Sciatic nerve (tissue), 2 donors: ENCODE measurements around the gene ARF1. TPM values are rescaled to one million over a fixed set of nuclear protein-coding genes. Genes with fewer than 3 reads are reported as not detected.

ENCODE experiments used
- ATAC-seq: fragments of 200-7000 bp; cut with Tn5 transposase; one replicate; pipeline ENCODE4 v1.9.1; 2020; ENCODE audit warnings: mild to moderate bottlenecking, moderate library complexity
- DNase-seq: peaks from one replicate; pipeline ENCODE4 v3.0.0-alpha.2; 2020; ENCODE audit warnings: low spot score
- intact Hi-C: fragments of 100-400 bp; cut with DNase I; formaldehyde crosslinking; loops from one replicate; pipeline ENCODE4 v1.14.2; 2022
- total RNA-seq: library from RNA; stranded (reverse); fragmentation: NEBNext Ultra II Directional; extraction: Animal tissue kit (Norgen Biotek cat#: 25700); gene quantifications from one replicate; pipeline ENCODE4 v1.2.1, GENCODE V29; 2021
- donor health status: DM: no; HTN: no; CAD: no.
- donor health status: DM: no; HTN: no; CAD: no.

The ARF1 gene
- total RNA-seq, 1 donor from 2014 or later = 251 TPM

DNA sequence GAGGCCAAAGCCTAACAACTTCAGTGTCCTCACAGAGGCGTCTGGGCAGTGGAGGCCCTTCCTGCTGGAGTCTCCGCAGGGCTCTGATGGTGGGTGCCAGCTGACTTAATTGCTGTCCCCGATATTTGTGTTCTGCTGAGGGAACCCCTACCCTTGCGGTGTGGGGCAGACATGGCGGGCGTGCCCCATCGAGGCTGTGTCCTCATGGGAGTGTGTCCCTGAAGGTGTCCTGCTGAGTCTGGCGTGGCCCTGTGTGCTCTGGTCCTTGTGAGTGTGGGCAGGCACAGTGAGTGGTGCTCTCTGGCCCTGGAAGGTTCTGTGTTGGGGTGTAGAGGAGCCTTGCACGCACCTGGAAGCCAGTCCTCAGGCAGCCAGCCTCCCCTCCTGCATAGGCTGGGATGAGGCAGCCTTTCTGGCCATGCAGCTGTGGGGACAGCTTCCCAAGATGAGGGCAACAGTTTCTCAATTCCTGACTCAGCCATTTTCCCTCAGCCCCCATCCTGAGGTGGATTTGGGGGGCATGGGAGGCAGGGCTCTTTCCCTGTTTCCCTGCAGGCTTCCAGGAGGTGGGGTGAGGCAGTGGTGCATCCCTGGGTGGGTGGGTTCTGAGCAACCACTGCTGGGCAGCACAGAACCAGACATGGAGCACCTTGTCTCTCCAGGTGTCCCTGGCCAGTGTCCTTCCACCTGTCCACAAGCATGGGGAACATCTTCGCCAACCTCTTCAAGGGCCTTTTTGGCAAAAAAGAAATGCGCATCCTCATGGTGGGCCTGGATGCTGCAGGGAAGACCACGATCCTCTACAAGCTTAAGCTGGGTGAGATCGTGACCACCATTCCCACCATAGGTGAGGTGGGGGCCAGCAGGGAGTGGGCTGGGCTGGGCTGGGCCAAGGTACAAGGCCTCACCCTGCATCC is 14.2 kb downstream of the ARF1 start:
- ATAC-seq (no peak), DNase-seq (peak; percentile 43)
- intact Hi-C loops = no loop called here

DNA sequence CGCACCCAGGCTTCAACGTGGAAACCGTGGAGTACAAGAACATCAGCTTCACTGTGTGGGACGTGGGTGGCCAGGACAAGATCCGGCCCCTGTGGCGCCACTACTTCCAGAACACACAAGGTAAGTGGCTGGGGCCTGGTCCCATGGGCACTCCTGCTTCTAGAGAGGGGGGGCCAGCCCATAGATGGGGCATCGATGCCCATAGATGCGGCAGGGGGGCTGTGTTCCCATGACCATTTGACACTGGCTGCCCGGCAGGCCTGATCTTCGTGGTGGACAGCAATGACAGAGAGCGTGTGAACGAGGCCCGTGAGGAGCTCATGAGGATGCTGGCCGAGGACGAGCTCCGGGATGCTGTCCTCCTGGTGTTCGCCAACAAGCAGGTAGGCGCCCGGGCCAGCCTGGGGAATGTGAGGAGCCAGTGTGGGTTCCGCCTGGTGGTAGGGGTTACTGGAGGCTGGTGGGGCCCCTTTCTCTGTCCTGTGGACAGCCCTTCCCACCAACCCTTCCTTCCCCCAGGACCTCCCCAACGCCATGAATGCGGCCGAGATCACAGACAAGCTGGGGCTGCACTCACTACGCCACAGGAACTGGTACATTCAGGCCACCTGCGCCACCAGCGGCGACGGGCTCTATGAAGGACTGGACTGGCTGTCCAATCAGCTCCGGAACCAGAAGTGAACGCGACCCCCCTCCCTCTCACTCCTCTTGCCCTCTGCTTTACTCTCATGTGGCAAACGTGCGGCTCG is 15.0 kb downstream of the ARF1 start:
- no peak for ATAC-seq
- intact Hi-C loops = no loop called here
- peak; percentile 50 for DNase-seq

DNA sequence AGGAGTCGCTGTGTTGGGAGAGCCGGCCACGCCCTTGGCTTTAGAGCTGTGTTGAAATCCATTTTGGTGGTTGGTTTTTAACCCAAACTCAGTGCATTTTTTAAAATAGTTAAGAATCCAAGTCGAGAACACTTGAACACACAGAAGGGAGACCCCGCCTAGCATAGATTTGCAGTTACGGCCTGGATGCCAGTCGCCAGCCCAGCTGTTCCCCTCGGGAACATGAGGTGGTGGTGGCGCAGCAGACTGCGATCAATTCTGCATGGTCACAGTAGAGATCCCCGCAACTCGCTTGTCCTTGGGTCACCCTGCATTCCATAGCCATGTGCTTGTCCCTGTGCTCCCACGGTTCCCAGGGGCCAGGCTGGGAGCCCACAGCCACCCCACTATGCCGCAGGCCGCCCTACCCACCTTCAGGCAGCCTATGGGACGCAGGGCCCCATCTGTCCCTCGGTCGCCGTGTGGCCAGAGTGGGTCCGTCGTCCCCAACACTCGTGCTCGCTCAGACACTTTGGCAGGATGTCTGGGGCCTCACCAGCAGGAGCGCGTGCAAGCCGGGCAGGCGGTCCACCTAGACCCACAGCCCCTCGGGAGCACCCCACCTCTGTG is 15.9 kb downstream of the ARF1 start:
- ATAC-seq (no peak), DNase-seq (no peak)
- intact Hi-C loops = no loop called here

DNA sequence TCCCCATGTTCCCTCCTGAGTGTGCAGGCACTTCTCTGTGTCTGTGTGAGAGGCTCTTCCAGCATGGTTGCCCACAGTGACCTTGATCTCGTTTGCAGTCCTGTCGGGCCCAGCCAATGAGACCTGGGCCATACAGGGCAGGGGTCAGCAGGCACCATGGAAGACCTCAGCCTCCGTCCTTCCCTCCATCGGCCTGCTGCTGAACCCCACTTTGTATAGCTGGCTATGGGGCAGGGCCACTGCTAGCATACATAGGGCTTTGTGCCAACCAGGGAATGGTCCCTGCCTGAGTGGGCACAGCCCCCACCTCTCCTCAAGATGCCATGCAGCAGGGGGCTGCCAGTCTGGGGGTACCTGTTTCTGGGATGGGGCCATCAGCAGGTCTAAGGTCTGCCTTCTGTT is 16.8 kb downstream of the ARF1 start:
- intact Hi-C loops = no loop called here
- ATAC-seq (no peak), DNase-seq (peak; percentile 38)

DNA sequence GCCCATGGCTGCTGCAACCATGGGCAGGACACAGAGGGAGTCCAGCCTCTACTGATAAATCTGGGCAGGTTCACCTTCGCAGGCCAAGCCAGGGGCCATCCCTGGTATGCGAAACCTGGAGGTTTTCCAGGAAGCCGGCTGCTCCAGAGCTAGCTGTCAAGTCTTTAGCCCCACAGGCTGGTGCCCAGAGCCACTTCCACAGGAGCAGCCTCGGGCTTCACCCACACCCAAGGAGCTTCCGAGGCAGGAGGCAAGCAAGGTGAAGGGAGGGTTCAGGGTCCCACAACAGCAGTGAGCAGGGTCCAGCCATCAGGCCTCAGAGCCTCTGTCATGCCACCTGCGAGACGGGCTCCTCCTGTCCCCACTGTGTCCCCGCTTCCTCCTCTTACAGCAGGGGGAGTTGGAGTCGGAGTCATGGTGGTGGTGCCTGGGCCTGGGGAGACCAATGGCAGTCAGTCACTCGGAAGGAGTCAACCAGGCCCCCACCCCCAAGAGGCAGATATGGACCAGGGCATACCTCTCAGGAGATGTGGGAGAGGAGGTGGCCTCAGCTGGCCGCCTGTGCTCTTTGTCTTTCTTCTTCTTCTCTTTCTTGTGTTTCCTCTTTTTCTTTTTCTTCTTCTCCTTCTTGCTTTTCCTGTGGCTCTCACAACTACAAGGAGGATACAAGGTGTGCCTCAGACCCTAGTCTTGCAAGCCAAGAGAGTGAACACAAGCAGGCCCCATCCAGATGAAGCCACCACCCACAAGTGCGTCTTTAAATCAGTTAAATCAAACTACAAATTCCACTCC is 18.5 kb downstream of the ARF1 start:
- intact Hi-C loops = no loop called here
- ATAC-seq (no peak), DNase-seq (peak; percentile 61)

DNA sequence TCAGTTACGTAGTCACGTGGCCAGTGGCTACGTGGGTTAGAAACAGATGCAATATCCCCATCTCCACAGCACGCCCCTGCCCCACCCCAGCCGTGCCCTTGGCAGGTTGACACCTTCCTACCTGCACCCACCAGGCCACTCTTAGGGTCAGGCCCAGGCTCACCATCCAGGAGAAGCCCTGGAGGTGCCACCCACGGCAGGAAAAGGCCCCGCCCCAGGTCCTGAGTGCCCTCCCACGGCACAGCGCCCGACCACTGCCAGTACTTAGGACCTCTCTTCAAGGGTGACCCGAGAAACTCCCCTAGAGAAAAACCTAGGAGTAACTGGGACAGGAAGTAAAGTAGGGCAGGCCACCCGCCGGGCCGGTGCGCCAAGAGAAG is 19.1 kb downstream of the ARF1 start:
- ATAC-seq (no peak), DNase-seq (peak; percentile 59)
- intact Hi-C loops = no loop called here

DNA sequence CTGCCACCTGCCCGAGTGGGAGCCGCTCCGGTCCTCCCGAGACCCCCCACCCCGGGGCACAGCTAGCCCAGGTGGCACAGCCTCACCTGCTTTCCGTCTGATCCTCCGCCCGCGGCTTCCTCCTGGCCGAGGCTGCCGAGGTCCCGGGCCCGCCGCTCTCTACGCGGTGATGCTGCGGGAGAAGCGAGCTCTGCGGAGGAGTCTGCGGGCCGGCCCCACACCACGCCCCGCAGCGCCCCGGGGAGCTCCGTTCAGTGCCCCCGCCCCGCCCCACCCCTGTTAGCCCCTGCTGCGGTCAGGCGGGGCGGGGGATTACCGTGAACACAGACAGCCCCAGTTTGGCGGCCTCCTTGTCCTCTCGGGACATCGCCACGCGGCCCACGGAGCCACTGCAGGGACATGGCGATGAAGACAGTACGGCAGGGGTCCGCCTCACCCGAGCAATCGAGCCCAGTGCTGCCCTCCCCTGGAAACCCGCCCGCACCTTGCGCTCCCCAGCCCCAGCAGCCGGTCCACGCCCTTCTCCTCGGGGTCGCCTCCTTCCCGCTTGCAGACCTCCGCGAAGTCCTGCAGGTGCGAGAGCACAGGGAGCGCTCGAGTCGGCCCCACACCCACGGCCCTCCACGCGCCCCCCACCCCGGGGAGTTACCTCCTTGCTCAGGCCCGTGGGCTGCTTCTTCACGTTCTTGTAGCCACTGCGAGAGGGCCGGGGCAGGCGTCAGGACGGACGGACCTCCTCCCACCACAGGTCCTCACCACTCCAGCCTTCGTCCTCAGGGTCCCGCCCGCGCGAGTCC is 19.7 kb downstream of the ARF1 start:
- peak; percentile 70 for DNase-seq
- ATAC-seq = no peak
- intact Hi-C loops = no loop called here

DNA sequence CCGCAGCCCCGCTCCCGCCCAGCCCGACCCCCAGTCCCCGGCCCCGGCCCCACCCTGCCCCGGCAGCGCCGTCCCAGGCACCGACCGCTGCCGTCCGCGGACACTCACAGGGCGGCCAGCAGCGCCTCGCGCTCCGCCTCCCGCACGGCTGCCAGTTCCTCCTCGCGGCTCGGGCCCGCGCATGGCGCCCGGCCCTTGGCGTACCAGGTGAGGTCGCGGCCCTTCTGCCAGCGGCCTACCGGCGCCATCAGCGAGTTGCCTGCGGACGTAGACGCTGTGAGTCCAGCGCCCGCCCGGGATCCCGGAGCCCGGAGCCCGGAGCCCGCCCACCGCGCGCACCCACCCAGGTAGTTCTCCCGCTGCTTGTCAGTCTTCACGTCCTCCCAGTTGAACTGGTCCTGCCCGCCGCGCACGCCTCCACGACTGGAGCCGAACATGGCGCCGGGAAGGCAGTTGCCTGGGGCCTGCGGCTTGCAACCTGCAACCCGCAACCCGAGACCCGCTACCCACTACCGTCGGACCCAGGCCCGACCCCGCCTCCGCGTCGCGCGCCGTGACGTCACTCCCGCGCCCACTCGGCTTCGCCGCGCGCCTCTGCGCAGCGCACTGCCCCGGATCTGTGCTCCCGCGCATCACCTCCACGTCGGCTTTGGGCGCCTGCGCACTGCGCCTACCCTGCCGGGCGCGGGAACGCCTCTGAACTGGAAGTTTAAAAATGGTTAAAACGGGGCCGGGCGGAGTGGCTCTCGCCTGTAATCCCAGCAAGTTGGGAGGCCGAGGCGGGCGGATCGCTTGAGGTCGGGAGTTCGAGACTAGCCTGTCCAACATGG is 20.5 kb downstream of the ARF1 start, which contains the start of gene C1orf35:
Gene C1orf35 (minus strand): TSS at position 535 of the 830 bp plus-strand sequence. CDS start 98 bp downstream, at position 437.
- ATAC-seq (peak; percentile 94), DNase-seq (peak; percentile 95)
- intact Hi-C loops = no loop called here

DNA sequence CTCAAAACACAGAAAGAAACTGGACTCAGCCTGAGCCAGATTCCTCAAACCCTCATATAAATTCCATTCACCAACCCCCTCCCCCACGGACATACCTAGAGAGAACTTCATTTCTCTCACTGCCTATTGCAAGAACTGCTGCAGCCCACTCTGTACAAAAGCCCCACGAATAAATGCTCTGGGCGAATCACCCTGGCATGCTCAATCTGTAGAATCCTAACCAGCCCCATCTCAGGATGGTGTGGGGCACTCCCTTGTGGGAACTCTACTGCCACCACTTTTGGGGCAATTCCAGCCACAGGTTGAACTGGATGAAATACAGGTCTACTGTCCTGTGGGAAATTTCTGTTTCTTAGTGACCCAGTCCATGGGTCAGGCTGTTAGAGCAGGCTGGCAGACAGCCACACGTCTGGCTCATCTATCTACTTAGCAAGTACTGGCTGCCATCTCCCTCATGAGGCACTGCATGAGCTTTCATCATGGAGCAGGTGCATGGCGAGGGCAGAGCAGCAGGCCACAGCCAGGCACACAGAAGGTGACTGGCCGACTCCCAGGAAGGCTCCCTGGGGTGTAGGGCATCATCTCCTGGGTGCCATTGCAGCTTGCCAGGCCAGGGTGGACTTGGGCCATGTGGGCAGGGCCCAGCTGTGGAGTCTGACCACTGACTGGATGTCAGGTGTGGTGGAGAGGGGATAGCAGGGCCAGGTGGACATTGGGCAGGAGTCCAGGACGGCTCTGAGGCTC is 22.2 kb downstream of the ARF1 start:
- no peak for DNase-seq
- intact Hi-C loops = no loop called here
- ATAC-seq = no peak

DNA sequence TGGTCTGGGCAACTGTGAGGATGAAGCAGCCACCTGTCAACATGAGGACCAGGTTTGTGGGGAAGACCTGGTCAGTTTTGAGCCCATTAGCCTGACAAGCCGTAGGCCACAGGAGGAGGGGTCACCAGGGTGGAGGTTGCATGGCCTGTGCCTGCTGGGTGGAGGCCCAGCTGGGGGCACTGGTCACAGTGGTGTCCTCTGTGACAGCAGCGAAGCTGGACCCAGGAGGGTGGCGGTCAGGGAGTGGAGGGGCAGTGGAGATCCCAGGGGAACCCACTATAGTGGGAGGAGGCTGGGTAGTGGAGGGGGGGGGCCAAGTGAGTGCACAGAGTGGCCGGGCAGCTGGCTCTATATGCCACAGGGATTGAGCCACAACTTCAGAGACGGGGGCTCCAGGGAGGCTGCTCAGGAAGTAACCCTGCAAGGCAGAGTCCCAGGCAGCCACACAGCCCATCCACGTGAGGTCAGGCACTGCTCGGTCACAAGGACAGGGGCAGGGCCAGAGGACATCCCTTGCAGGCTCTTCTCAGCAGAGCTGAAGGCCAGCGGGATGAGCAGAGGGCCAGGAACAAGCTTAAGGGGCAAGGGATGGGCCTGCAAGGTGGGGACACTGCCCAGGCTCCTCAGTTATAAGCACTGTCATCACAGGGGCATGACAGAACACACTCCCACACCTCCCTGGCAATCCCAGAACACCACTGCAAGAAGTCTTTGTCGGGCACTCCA is 22.9 kb downstream of the ARF1 start:
- DNase-seq = no peak
- intact Hi-C loops = no loop called here
- ATAC-seq = no peak

DNA sequence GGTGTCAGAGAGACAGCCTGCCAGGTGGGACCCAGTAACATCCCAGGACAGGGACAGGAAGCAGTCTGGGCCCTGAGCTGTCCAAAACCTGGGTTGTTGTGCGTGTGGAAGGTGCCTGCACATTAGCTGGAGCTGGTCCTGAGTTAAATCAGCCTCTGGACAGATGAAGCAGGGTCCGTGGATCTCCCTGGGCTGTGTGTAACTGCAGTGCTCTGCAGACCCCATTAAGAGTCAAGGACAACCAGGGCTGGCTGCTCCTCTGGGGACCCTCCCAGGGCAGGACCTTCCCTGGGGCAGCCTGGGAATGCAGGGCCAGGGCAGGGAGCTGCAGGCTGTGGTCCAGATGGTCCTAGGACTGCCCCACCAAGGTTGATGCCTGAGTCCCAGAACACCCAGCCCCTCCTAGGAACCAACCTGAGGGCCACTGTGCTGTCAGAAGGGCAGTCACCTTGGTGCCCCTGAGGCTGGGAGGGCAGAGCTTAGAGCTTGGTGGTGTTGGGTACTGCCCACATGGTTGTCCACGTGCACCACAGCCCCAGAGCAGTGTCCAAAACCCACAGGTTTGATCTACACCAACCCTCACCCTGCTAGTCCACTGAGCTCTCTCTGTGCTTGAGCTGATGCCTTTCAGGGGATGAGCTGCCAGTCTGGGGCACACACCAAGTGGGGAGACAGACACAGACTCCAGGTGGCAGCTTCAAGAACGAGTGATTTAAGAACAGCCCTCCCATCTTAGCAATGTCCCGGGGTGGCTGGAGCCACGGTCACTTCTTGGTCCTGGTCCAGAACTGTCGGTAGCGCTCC is 23.7 kb downstream of the ARF1 start:
- ATAC-seq (no peak), DNase-seq (no peak)
- intact Hi-C loops = no loop called here

DNA sequence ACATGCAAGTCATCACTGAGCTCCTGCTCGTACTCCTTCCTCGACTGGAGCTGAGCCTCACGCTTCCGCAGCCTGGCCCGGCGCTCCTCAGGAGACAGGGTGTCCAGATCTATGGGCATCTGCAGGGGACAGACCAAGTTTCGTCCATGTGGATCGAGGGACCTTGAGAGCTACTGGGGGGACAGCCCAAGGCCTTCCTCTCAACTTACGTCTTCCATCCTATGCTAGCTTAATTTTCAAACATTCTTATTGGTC is 24.2 kb downstream of the ARF1 start:
- intact Hi-C loops = no loop called here
- ATAC-seq (no peak), DNase-seq (no peak)

DNA sequence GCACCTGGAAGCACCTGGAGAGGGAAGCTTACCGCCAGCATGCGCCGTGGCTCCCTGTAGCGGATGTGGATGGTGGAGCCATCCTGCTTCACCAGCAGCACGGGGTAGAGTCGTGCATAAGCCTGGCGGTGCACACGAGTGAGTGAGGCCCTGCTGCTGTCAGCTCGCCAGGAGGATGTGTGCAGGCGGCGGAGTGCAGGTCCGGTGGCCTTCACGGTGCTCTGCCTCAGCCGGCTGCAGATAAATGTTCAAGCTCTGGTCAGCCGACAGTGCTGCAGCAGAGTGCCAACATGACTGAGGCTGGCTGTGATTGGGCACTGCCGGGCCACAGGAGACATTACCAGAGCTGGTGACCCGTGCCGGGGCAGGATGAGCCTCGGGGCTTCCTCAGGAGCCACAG is 25.1 kb downstream of the ARF1 start:
- intact Hi-C loops = no loop called here
- ATAC-seq (no peak), DNase-seq (no peak)

DNA sequence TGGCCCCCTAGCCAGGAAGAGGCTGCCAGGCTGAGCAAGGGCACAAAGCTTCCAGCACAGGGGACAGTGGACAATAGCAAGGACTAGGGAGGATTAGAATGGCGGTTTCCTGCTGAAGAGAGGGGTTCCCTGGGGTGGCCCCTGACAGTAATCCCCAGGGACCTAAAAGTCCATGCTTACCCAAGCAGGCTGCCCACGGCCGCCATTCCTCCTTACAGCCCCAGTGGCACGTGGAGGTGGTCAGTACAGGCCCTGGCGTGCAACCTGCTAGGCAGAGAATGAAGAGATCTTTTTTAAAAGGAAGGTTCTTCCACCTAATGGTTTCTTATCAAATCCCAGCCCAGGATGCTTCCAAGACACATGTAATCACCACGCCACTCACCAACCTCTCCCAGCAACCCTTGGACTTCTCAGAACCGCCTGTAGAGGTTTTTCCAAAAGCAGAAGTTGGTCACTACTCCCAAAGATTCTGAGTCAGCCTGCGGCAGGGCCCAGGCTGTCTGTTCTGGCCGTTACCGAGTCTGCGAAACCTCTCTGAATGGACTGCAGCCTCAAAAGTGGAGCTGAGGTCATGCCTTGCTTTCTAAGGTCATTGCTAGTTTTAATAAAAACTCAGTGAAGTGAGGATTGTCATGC is 25.7 kb downstream of the ARF1 start:
- ATAC-seq (no peak), DNase-seq (no peak)
- intact Hi-C loops = no loop called here

DNA sequence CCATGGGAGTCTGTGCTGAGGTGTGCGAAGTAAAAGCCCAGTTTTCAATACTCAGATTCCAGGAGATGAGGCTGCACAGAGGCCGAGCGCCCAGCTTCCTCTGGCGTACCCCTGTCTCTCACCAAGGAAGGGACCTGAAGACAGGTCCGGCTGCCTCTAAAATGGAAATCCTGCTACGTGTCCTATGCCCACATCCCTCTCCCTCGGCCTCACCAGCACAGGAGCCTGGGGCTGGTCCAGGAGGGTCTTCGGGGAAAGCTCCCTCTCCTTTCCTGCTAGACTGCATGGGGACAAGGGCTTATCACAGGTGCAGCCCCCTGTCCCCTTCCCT is 26.2 kb downstream of the ARF1 start:
- intact Hi-C loops = no loop called here
- ATAC-seq = no peak
- no peak for DNase-seq
